Trophoblast cell (in vitro differentiated cells and primary cell): ENCODE results near the gene HDDC3.

Experiments
- DNase-seq, 2 donors: peaks; one replicate each; pipeline ENCODE4 v3.0.0-alpha.2; 2016
- H2AFZ ChIP-seq: 2 replicates; pipeline ENCODE4 v1.6.1; 2013; ENCODE audit warnings: low read length, moderate library complexity, mild to moderate bottlenecking; ENCODE audit not compliant: insufficient read depth, poor library complexity
- H2AK5ac ChIP-seq: 2 replicates; pipeline ENCODE4 v1.6.1; 2013; ENCODE audit warnings: mild to moderate bottlenecking, low read length
- H2BK120ac ChIP-seq: 2 replicates; pipeline ENCODE4 v1.6.1; 2013; ENCODE audit warnings: low read length, mild to moderate bottlenecking, moderate library complexity; ENCODE audit not compliant: insufficient read depth, poor library complexity
- H2BK12ac ChIP-seq: 2 replicates; pipeline ENCODE4 v1.6.1; 2013; ENCODE audit warnings: mild to moderate bottlenecking, low read length, moderate library complexity
- H2BK5ac ChIP-seq: 2 replicates; pipeline ENCODE4 v1.6.1; 2013; ENCODE audit warnings: low read length, low read depth, moderate library complexity, mild to moderate bottlenecking; ENCODE audit not compliant: poor library complexity
- H3K14ac ChIP-seq: 2 replicates; pipeline ENCODE4 v1.6.1; 2013; ENCODE audit warnings: mild to moderate bottlenecking, low read length
- H3K18ac ChIP-seq: 2 replicates; pipeline ENCODE4 v1.6.1; 2013; ENCODE audit warnings: mild to moderate bottlenecking, low read length
- H3K23ac ChIP-seq: 2 replicates; pipeline ENCODE4 v1.6.1; 2013; ENCODE audit warnings: low read length
- H3K27ac ChIP-seq: 2 replicates; pipeline ENCODE4 v1.5.1; 2013; ENCODE audit warnings: low read depth, mild to moderate bottlenecking, inconsistent platforms, low read length, moderate library complexity
- H3K27me3 ChIP-seq: 2 replicates; pipeline ENCODE4 v1.6.1; 2013; ENCODE audit warnings: inconsistent platforms, mild to moderate bottlenecking, low read length, moderate library complexity; ENCODE audit not compliant: insufficient read depth
- H3K36me3 ChIP-seq, 2 experiments: 1 replicate in 1 of 2; 2 replicates in 1 of 2; pipeline ENCODE4 v1.6.1; 2013; ENCODE audit warnings: low read length in 2 of 2, mild to moderate bottlenecking in 2 of 2, moderate library complexity in 1 of 2; ENCODE audit not compliant: insufficient read depth in 2 of 2, control insufficient read depth in 1 of 2
- H3K4ac ChIP-seq: 2 replicates; pipeline ENCODE4 v1.6.1; 2013; ENCODE audit warnings: low read depth, mild to moderate bottlenecking, low read length, moderate library complexity
- H3K4me1 ChIP-seq, 2 experiments: 1 replicate in 1 of 2; 2 replicates in 1 of 2; pipeline ENCODE4 v1.6.1; 2013; ENCODE audit warnings: low read length in 2 of 2, mild to moderate bottlenecking in 2 of 2, moderate library complexity in 1 of 2; ENCODE audit not compliant: insufficient read depth in 2 of 2, control insufficient read depth in 1 of 2
- H3K4me2 ChIP-seq: 2 replicates; pipeline ENCODE4 v1.6.1; 2013; ENCODE audit warnings: inconsistent platforms, mild to moderate bottlenecking, low read length, moderate library complexity
- H3K4me3 ChIP-seq: 2 replicates; pipeline ENCODE4 v1.5.1; 2013; ENCODE audit warnings: mild to moderate bottlenecking, low read depth, low read length, inconsistent platforms
- H3K79me1 ChIP-seq: one replicate; pipeline ENCODE4 v1.6.1; 2013; ENCODE audit warnings: low read length
- H3K79me2 ChIP-seq: 2 replicates; pipeline ENCODE4 v1.6.1; 2013; ENCODE audit warnings: low read length, mild to moderate bottlenecking; ENCODE audit not compliant: control insufficient read depth, insufficient read depth, poor library complexity
- H3K9ac ChIP-seq: 2 replicates; pipeline ENCODE4 v1.6.1; 2013; ENCODE audit warnings: mild to moderate bottlenecking, low read length
- H3K9me3 ChIP-seq: 2 replicates; pipeline ENCODE4 v1.6.1; 2013; ENCODE audit warnings: low read depth, mild to moderate bottlenecking, control low read depth, inconsistent platforms, low read length; ENCODE audit not compliant: insufficient read depth
- H4K12ac ChIP-seq: 2 replicates; pipeline ENCODE4 v1.6.1; 2013; ENCODE audit warnings: low read depth, mild to moderate bottlenecking, low read length, moderate library complexity
- H4K8ac ChIP-seq: 2 replicates; pipeline ENCODE4 v1.6.1; 2013; ENCODE audit warnings: low read depth, mild to moderate bottlenecking, low read length, moderate library complexity
- H4K91ac ChIP-seq: one replicate; pipeline ENCODE4 v1.6.1; 2013; ENCODE audit warnings: low read depth, mild to moderate bottlenecking, low read length, moderate library complexity
- WGBS: extraction: QIAGEN DNeasy Blood & Tissue Kit; methylation state at CpG from one replicate; pipeline ENCODE4 v1.1.7; 2013; ENCODE audit warnings: missing lambda C conversion rate; ENCODE audit not compliant: insufficient read length, insufficient coverage; ENCODE audit errors: extremely low coverage; 5-methylcytosine and 5-hydroxymethylcytosine counted together

The HDDC3 gene

GRCh38 chr15:90938261-90938660 is 5.9 kb upstream of the HDDC3 start:
- Histone ChIP-seq H4K91ac (no peak overlapping the region), H4K8ac (no peak overlapping the region), H2AK5ac (no peak overlapping the region), H3K23ac (no peak overlapping the region), H3K9ac (no peak overlapping the region), H4K12ac (no peak overlapping the region), H3K9me3 (no peaks in the 10 kb centered on the region), H3K4me2 (no peak overlapping the region), H3K4me1 (peaks cover 8 to 14% of the 10 kb centered on the region in 2 experiments), H3K18ac (no peak overlapping the region), H2BK5ac (no peak overlapping the region), H3K4me3 (no peak overlapping the region), H3K14ac (no peak overlapping the region), H2AFZ (no peak overlapping the region), H3K27me3 (no peaks in the 10 kb centered on the region), H3K79me2 (peaks cover 7% of the 10 kb centered on the region), H3K79me1 (peaks cover 5% of the 10 kb centered on the region), H3K36me3 (peaks cover 42 to 43% of the 10 kb centered on the region in 2 experiments), H2BK120ac (no peak overlapping the region), H3K4ac (no peak overlapping the region), H3K27ac (no peak overlapping the region), H2BK12ac (no peak overlapping the region)
- no CpG with 5 or more reads among the region's 5 CpGs for WGBS
- DNase-seq = no peak

- no peak for DNase-seq
- peaks cover 8 to 14% of the 10 kb centered on the region in 2 experiments for H3K4me1 ChIP-seq
- H4K91ac ChIP-seq = no peak overlapping the region
- no peaks in the 10 kb centered on the region for H3K9me3 ChIP-seq
- H2BK5ac ChIP-seq = no peak overlapping the region
- H3K14ac ChIP-seq = no peak overlapping the region
- H3K36me3 ChIP-seq = peaks cover 27 to 29% of the 10 kb centered on the region in 2 experiments
- H3K4me3 ChIP-seq = no peak overlapping the region
- no peak overlapping the region for H3K4ac ChIP-seq
- H2AFZ ChIP-seq = no peak overlapping the region
- H3K18ac ChIP-seq = no peak overlapping the region
- no peak overlapping the region for H3K27ac ChIP-seq
- no peak overlapping the region for H2AK5ac ChIP-seq
- WGBS = no CpG with 5 or more reads among the region's 1 CpG
- H3K27me3 ChIP-seq = no peaks in the 10 kb centered on the region
- H3K79me2 ChIP-seq = peaks cover 10% of the 10 kb centered on the region
- no peak overlapping the region for H4K8ac ChIP-seq
- no peak overlapping the region for H3K4me2 ChIP-seq
- H3K9ac ChIP-seq = no peak overlapping the region
- no peak overlapping the region for H4K12ac ChIP-seq
- no peak overlapping the region for H3K23ac ChIP-seq
- no peak overlapping the region for H2BK12ac ChIP-seq
- H3K79me1 ChIP-seq = peaks cover 9% of the 10 kb centered on the region
- H2BK120ac ChIP-seq = no peak overlapping the region
These were observed 4.5 kb upstream of the HDDC3 start for GRCh38 chr15:90936823-90937222.

- H4K8ac ChIP-seq = peak within 1 kb of the TSS; percentile 66
- H3K36me3 ChIP-seq = peaks cover 16 to 17% of the 10 kb centered on the region in 2 experiments
- peak within 1 kb of the TSS; percentile 83 for H3K4me2 ChIP-seq
- H2BK12ac ChIP-seq = no peak within 1 kb of the TSS
- peak within 1 kb of the TSS; percentile 72 for H3K9ac ChIP-seq
- H2AFZ ChIP-seq = peak within 1 kb of the TSS; percentile 65
- H3K4ac ChIP-seq = peak within 1 kb of the TSS; percentile 35
- H3K27me3 ChIP-seq = no peaks in the 10 kb centered on the region
- peak within 1 kb of the TSS; percentile 87 for H3K4me3 ChIP-seq
- peak; percentile 90 to 94 for DNase-seq
- peak within 1 kb of the TSS; percentile 21 for H4K91ac ChIP-seq
- whole genome bisulfite sequencing = no CpG with 5 or more reads among the region's 65 CpGs
- H3K79me1 ChIP-seq = peaks cover 9% of the 10 kb centered on the region
- H3K14ac ChIP-seq = peak within 1 kb of the TSS; percentile 65
- no peak within 1 kb of the TSS for H3K23ac ChIP-seq
- H2BK5ac ChIP-seq = peak within 1 kb of the TSS; percentile 7
- no peak within 1 kb of the TSS for H3K27ac ChIP-seq
- H3K18ac ChIP-seq = peak within 1 kb of the TSS; percentile 34
- no peaks in the 10 kb centered on the region for H3K9me3 ChIP-seq
- H2BK120ac ChIP-seq = peak within 1 kb of the TSS; percentile 59
- H2AK5ac ChIP-seq = peak within 1 kb of the TSS; percentile 31
- peak within 1 kb of the TSS; percentile 54 for H4K12ac ChIP-seq
- H3K4me1 ChIP-seq = peaks cover 8 to 14% of the 10 kb centered on the region in 2 experiments
- peaks cover 10% of the 10 kb centered on the region for H3K79me2 ChIP-seq
These were observed 2.8 kb upstream of the HDDC3 start, which contains the start of gene UNC45A for GRCh38 chr15:90934949-90935751. Gene UNC45A (plus strand): TSS chr15:90935285. CDS start chr15:90935325, 40 bp downstream.

GRCh38 chr15:90934256-90934948 is 2.1 kb upstream of the HDDC3 start:
- peak overlapping the region; percentile 25 for H4K8ac ChIP-seq
- H2BK12ac ChIP-seq = no peak overlapping the region
- peak overlapping the region; percentile 87 for H3K4me3 ChIP-seq
- no peak overlapping the region for H3K4ac ChIP-seq
- H3K79me2 ChIP-seq = peaks cover 10% of the 10 kb centered on the region
- no peak overlapping the region for H4K12ac ChIP-seq
- peaks cover 8 to 14% of the 10 kb centered on the region in 2 experiments for H3K4me1 ChIP-seq
- no peaks in the 10 kb centered on the region for H3K27me3 ChIP-seq
- H3K27ac ChIP-seq = no peak overlapping the region
- no peak overlapping the region for H2BK5ac ChIP-seq
- no peak overlapping the region for H2BK120ac ChIP-seq
- no CpG with 5 or more reads among the region's 19 CpGs for WGBS
- H3K23ac ChIP-seq = no peak overlapping the region
- no peak overlapping the region for H3K18ac ChIP-seq
- peak; percentile 89 to 90 for DNase-seq
- peak overlapping the region; percentile 83 for H3K4me2 ChIP-seq
- no peak overlapping the region for H2AK5ac ChIP-seq
- H4K91ac ChIP-seq = no peak overlapping the region
- H2AFZ ChIP-seq = peak overlapping the region; percentile 27
- H3K36me3 ChIP-seq = peaks cover 8 to 9% of the 10 kb centered on the region in 2 experiments
- peaks cover 9% of the 10 kb centered on the region for H3K79me1 ChIP-seq
- H3K9me3 ChIP-seq = no peaks in the 10 kb centered on the region
- H3K9ac ChIP-seq = no peak overlapping the region
- no peak overlapping the region for H3K14ac ChIP-seq
